Activated CD8-positive, alpha-beta T cell treated with anti-CD3 and anti-CD28 coated beads for 36 hours (primary cell): ENCODE results near the gene UCMA. TPM values are rescaled to one million over a fixed set of nuclear protein-coding genes. Genes with fewer than 3 reads are reported as not detected.

Experiments used
- ATAC-seq: fragments of 200-7000 bp; cut with Tn5 transposase; one replicate; pipeline ENCODE4 v1.10.0; 2021; ENCODE audit warnings: mild to moderate bottlenecking, moderate library complexity
- CTCF ChIA-PET: fragments of 350-600 bp; sonication (Branson Sonifier 250); formaldehyde crosslinking; loops from one replicate; lab custom pipeline; 2021; ENCODE audit warnings: antibody characterized with exemption; lab: Charles Lee
- POLR2A ChIA-PET: fragments of 350-600 bp; sonication (Branson Sonifier 250); formaldehyde crosslinking; loops from one replicate; lab custom pipeline; 2021; ENCODE audit warnings: antibody characterized with exemption; lab: Charles Lee
- DNase-seq: peaks from one replicate; pipeline ENCODE4 v3.0.0-alpha.2; 2020
- H3K27ac Mint-ChIP-seq: one replicate; pipeline ENCODE4 v1.8.0; 2021; ENCODE audit warnings: mild to moderate bottlenecking, mixed read lengths
- H3K27me3 Mint-ChIP-seq: one replicate; pipeline ENCODE4 v1.8.0; 2021; ENCODE audit warnings: mixed read lengths
- H3K36me3 Mint-ChIP-seq: one replicate; pipeline ENCODE4 v1.8.0; 2021; ENCODE audit warnings: low read depth, mixed read lengths
- H3K4me1 Mint-ChIP-seq: one replicate; pipeline ENCODE4 v1.8.0; 2021; ENCODE audit warnings: low read depth, mixed read lengths
- H3K4me3 Mint-ChIP-seq: one replicate; pipeline ENCODE4 v1.8.0; 2021; ENCODE audit warnings: mild to moderate bottlenecking, moderate library complexity, mixed read lengths
- H3K9me3 Mint-ChIP-seq: one replicate; pipeline ENCODE4 v1.8.0; 2021; ENCODE audit warnings: mixed read lengths
- CTCF ChIP-seq: fragments of 200-600 bp; IDR thresholded peaks from one replicate; pipeline ENCODE4 v1.8.0; 2022; ENCODE audit warnings: antibody characterized with exemption, mild to moderate bottlenecking
- intact Hi-C: fragments of 100-400 bp; cut with micrococcal nuclease; formaldehyde crosslinking; loops from one replicate; pipeline ENCODE4 v1.10.0; 2022
- total RNA-seq, 2 experiments: library from RNA; stranded (reverse); gene quantifications; one replicate each; pipeline ENCODE4 v1.2.3, GENCODE V29; 2021

UCMA gene
- total RNA-seq, 2 experiments from 2014 or later = not detected

GRCh38 chr10:13206546-13207443 is 27.4 kb downstream of the UCMA start:
- TF ChIP-seq CTCF = no peak
- intact Hi-C loops = no loop called here
- peaks cover 67% of the 10 kb centered on the region for H3K36me3 Mint-ChIP-seq
- DNase-seq (peak; percentile 9), ATAC-seq (no peak)
- H3K9me3 Mint-ChIP-seq = no peaks in the 10 kb centered on the region
- POLR2A ChIA-PET = interaction anchor here (0.6 to 0.7 kb wide), 2 partner anchors 199 to 561 kb away, joined by 3 to 5 read pairs; no protein-coding TSS in a partner anchor
- no peaks in the 10 kb centered on the region for H3K4me1 Mint-ChIP-seq
- CTCF ChIA-PET = interaction anchor here (0.7 to 1.4 kb wide), 4 partner anchors 14 to 96 kb away, joined by 3 to 5 read pairs (median 4); no protein-coding TSS in a partner anchor
- H3K27me3 Mint-ChIP-seq = no peaks in the 10 kb centered on the region
- H3K27ac Mint-ChIP-seq = no peak overlapping the region
- H3K4me3 Mint-ChIP-seq = no peak overlapping the region

GRCh38 chr10:13206091-13206490 is 28.1 kb downstream of the UCMA start:
- intact Hi-C loops = no loop called here
- H3K4me3 Mint-ChIP-seq = no peak overlapping the region
- ChIA-PET CTCF (interaction anchor here (0.7 to 1.4 kb wide), 4 partner anchors 14 to 96 kb away, joined by 3 to 5 read pairs (median 4); no protein-coding TSS in a partner anchor), POLR2A (interaction anchor here (0.6 kb wide), 1 partner anchor 560 kb away, joined by 5 read pairs; no protein-coding TSS in a partner anchor)
- TF ChIP-seq CTCF = no peak
- H3K27me3 Mint-ChIP-seq = no peaks in the 10 kb centered on the region
- ATAC-seq = no peak
- no peaks in the 10 kb centered on the region for H3K4me1 Mint-ChIP-seq
- peaks cover 70% of the 10 kb centered on the region for H3K36me3 Mint-ChIP-seq
- no peak for DNase-seq
- no peak overlapping the region for H3K27ac Mint-ChIP-seq
- no peaks in the 10 kb centered on the region for H3K9me3 Mint-ChIP-seq

- H3K27me3 Mint-ChIP-seq = no peaks in the 10 kb centered on the region
- intact Hi-C loops = no loop called here
- H3K27ac Mint-ChIP-seq = no peak overlapping the region
- peaks cover 79% of the 10 kb centered on the region for H3K36me3 Mint-ChIP-seq
- ATAC-seq (no peak), DNase-seq (no peak)
- no peak overlapping the region for H3K4me3 Mint-ChIP-seq
- no peaks in the 10 kb centered on the region for H3K4me1 Mint-ChIP-seq
- ChIA-PET POLR2A (no interaction called here), CTCF (no interaction called here)
- TF ChIP-seq CTCF = no peak
- no peaks in the 10 kb centered on the region for H3K9me3 Mint-ChIP-seq
These were observed 33.0 kb downstream of the UCMA start for GRCh38 chr10:13201132-13201531.

GRCh38 chr10:13195016-13195415 is 39.2 kb downstream of the UCMA start:
- ATAC-seq (no peak), DNase-seq (no peak)
- no peak overlapping the region for H3K27ac Mint-ChIP-seq
- H3K9me3 Mint-ChIP-seq = no peaks in the 10 kb centered on the region
- no peaks in the 10 kb centered on the region for H3K4me1 Mint-ChIP-seq
- intact Hi-C loops = no loop called here
- no peak for TF ChIP-seq CTCF
- H3K36me3 Mint-ChIP-seq = peaks cover 72% of the 10 kb centered on the region
- ChIA-PET CTCF (interaction anchor here (0.7 to 1.0 kb wide), 2 partner anchors 15 to 77 kb away, joined by 3 read pairs; no protein-coding TSS in a partner anchor), POLR2A (interaction anchor here (1.0 kb wide), 2 partner anchors 10 to 33 kb away, joined by 3 read pairs; partner anchors contain the start of gene MCM10)
- no peak overlapping the region for H3K4me3 Mint-ChIP-seq
- no peaks in the 10 kb centered on the region for H3K27me3 Mint-ChIP-seq

GRCh38 chr10:13193637-13194036 is 40.5 kb downstream of the UCMA start:
- H3K27me3 Mint-ChIP-seq = no peaks in the 10 kb centered on the region
- no peak for DNase-seq
- intact Hi-C loops = no loop called here
- peaks cover 72% of the 10 kb centered on the region for H3K36me3 Mint-ChIP-seq
- no peaks in the 10 kb centered on the region for H3K9me3 Mint-ChIP-seq
- ChIA-PET POLR2A (no interaction called here), CTCF (interaction anchor here (0.9 to 1.2 kb wide), 2 partner anchors 32 to 109 kb away, joined by 3 to 4 read pairs; partner anchors contain the start of gene MCM10)
- no peak overlapping the region for H3K4me3 Mint-ChIP-seq
- no peak for TF ChIP-seq CTCF
- H3K27ac Mint-ChIP-seq = no peak overlapping the region
- ATAC-seq = no peak
- H3K4me1 Mint-ChIP-seq = no peaks in the 10 kb centered on the region
